GM12865 (cell line): ENCODE measurements around the gene SP6.
A peak's percentile ranks its signal among the peaks of the same experiment; 100 is the strongest.

Experiments used
- DNase-seq: peaks from one replicate; pipeline ENCODE4 v3.0.0; 2010; ENCODE audit warnings: low read depth
- H3K4me3 ChIP-seq: 2 replicates; pipeline ENCODE4 v1.5.1; 2011; ENCODE audit warnings: mild to moderate bottlenecking, low read depth, low read length, control low read depth
- CTCF ChIP-seq: IDR thresholded peaks from 2 replicates; pipeline ENCODE4 v1.5.1; 2011; ENCODE audit warnings: low read length, control low read depth, low read depth, inconsistent platforms; ENCODE audit not compliant: insufficient read depth; ENCODE audit errors: missing control alignments

SP6 gene

DNA sequence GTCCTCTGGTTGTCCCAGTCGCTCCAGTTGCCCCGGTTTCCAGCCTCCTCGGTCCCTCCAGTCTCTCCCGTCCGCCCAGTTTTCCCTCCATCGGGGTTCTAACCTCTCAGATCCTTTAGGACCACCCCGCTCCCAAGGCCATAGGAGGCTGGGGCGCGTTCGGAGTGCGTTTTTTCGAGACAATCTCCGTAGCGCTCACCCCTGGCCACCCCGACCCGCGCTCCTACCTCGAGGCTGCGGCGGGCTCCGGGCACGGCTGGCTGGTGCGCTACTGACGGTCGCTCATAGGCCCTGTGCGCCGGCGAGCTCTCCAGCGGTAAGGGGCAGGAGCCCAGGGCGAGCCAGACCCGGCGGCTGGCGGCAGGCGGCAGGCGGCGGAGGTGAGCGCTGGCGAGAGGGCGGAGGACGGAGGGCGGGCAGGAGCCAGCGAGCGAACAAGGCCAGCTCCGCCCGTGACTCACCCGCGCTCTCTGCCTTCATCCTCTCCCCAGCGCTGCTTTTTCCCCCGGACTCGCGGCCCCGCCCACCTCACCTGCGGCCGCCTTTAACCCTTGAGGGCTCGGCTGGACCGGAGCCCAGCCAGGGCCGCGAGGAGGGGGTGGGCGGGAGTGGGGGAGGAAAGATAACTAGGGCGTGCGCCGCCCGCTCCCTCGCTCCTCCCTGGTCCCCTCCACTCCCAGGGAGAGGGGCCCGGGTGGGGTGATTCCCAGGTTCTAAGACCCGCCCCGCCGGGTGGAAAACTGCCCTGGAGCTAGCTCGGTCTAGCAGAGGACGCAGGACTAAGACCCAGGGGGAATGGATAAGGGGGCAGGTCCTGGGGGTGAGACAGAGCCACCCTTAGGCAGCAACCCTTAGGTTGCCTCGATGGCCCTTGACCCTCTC lies at the start of gene SP6:
TSS of gene SP6 (minus strand) at position 472 of the 882 bp plus-strand sequence. CDS start 2,734 bp downstream, outside the sequence.
- no peak within 1 kb of the TSS for H3K4me3 ChIP-seq
- DNase-seq: no peak
- no peak for TF ChIP-seq CTCF

GRCh38 chr17:47899643-47900042 lies 48.7 kb upstream of the SP6 start:
- TF ChIP-seq CTCF: no peak
- H3K4me3 ChIP-seq: no peak overlapping the region
- no peak for DNase-seq

GRCh38 chr17:47898241-47898640 lies 47.3 kb upstream of the SP6 start:
- TF ChIP-seq CTCF: no peak
- no peak for DNase-seq
- H3K4me3 ChIP-seq: no peak overlapping the region

DNA sequence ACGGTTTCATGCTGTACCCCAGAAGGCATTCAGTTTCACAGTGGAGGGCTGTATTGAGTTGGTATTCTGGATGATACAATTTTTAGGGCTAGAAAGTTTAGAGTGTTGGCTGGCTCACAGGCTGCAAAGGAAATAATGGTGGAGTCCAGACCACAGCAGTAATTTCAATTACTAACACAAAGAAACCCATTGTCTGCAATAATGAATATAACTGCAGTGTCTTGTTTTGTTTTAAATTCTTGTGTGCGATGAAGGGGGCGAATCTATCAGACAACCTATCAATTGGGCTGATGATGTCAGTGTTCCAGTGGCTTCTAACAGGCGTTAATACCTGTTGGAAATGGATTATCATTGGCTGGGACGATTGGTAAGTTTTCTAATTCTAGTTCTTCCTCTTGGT lies 46.6 kb upstream of the SP6 start:
- TF ChIP-seq CTCF: no peak
- DNase-seq: no peak
- peak overlapping the region; percentile 97 for H3K4me3 ChIP-seq

GRCh38 chr17:47896672-47897490 lies 45.9 kb upstream of the SP6 start:
- DNase-seq: no peak
- peak overlapping the region; percentile 97 for H3K4me3 ChIP-seq
- no peak for TF ChIP-seq CTCF

DNA sequence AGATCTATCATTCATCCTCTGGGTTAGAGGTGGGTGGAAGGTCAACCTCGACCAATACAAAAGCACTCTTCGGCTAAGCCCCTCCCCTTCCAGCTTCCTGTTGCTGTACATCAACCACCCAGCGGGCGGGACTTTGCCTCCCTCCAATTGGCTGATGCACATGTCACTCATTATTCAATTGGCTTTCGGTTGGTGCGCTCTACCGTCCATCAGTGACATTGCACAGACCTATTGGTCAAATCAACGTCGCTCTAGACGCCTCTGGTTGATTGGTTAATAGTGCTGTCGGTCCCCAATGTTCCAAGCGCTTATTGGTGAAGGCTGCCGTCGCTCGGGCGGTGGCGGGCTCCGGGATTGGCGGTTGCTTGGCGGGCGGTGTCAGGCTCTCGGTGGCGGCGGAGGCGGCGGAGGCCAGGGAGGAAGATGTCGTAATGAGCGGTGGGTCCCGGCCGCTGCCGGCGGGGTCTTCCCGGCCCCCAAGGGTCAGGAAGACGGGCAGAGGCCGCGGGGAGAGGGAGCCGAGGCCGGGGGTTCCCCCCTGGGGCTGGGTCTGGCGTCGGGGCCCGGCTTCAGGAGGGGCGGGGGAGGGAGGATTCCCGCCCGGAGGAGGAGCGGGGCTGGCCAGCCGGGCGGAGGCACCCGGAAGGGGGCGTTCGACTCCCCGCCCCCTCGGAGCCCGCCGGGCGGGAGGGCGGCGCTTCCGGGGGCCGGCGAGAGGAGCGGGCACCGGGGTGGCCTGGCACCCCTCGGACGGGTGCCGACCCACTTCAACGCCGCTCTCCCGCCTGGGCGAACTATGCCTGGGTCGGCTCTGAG lies 45.1 kb upstream of the SP6 start, which contains the start of gene SP2:
TSS of gene SP2 (plus strand) at position 381 of the 816 bp plus-strand sequence. CDS start at position 432, 51 bp downstream.
- peak; percentile 100 for DNase-seq
- peak within 1 kb of the TSS; percentile 97 for H3K4me3 ChIP-seq
- peak; percentile 1 for TF ChIP-seq CTCF
